Panc1 (cell line): ENCODE measurements around the gene TEKT3.

Experiments
- CTCF ChIP-seq: fragments of 450-650 bp; IDR thresholded peaks from 2 replicates; pipeline ENCODE4 v1.5.1; 2017; ENCODE audit warnings: mild to moderate bottlenecking
- SIN3A ChIP-seq: IDR thresholded peaks from 2 replicates; pipeline ENCODE4 v1.6.1; 2012; ENCODE audit warnings: low read depth, mild to moderate bottlenecking, low read length, moderate library complexity, borderline replicate concordance; ENCODE audit not compliant: insufficient read depth
- TCF7L2 ChIP-seq: IDR thresholded peaks from 2 replicates; pipeline ENCODE4 v1.6.1; 2011; ENCODE audit warnings: mild to moderate bottlenecking, low read depth, low read length, inconsistent platforms

- TF ChIP-seq CTCF (no peak), TCF7L2 (no peak), SIN3A (no peak)
These were observed 569 bp upstream of the TEKT3 start for GRCh38 chr17:15341966-15342365.
